Measurements from ENCODE around the gene ZPLD1.

DNA sequence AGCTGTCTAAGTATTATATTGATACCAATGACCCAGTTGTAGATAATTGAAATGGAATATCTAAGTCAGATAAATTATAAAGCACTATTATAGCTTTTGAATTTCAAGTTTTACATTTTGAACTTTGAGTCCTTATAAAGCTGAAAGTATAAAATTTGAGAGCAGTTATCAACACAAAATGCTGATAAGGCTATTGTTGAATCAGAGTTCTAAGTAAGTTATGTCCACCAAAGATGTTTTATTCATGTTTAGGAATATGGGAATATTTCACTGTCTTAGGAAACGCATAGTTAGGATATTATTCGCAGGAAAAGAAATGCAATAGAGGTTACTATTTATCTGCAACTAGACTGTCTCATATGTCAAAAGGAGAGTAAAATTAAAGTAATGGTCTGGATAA, 29.4 kb downstream of the ZPLD1 start:
- TF ChIP-seq, protein P1, sequence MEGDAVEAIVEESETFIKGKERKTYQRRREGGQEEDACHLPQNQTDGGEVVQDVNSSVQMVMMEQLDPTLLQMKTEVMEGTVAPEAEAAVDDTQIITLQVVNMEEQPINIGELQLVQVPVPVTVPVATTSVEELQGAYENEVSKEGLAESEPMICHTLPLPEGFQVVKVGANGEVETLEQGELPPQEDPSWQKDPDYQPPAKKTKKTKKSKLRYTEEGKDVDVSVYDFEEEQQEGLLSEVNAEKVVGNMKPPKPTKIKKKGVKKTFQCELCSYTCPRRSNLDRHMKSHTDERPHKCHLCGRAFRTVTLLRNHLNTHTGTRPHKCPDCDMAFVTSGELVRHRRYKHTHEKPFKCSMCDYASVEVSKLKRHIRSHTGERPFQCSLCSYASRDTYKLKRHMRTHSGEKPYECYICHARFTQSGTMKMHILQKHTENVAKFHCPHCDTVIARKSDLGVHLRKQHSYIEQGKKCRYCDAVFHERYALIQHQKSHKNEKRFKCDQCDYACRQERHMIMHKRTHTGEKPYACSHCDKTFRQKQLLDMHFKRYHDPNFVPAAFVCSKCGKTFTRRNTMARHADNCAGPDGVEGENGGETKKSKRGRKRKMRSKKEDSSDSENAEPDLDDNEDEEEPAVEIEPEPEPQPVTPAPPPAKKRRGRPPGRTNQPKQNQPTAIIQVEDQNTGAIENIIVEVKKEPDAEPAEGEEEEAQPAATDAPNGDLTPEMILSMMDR (IDR thresholded peaks at IDR 0.05), result no peak
- TF ChIP-seq POLR2A (IDR thresholded peaks at IDR 0.05), result no peak
- no peak for TF ChIP-seq EP300 (IDR thresholded peaks at IDR 0.05)
- no peak for TF ChIP-seq POLR2AphosphoS5 (IDR thresholded peaks at IDR 0.05)
